Central memory CD8-positive, alpha-beta T cell (primary cell): ENCODE results near the gene LMO2.
"Not testable (repeated sequence)": the region's sequence is repeated elsewhere in the genome, so short reads cannot be mapped to it uniquely, and the experiment has no call there.

Experiments
- ATAC-seq: fragments of 150-1000 bp; cut with Tn5 transposase; replicated peaks from 2 replicates; pipeline ENCODE4 v1.10.0; 2022; ENCODE audit warnings: mild to moderate bottlenecking, moderate FRiP score, moderate number of reproducible peaks; ENCODE audit not compliant: poor library complexity, severe bottlenecking; ENCODE audit errors: extremely low read depth
- DNase-seq, 2 donors: peaks; one replicate each; pipeline ENCODE4 v3.0.0; 2021; ENCODE audit warnings: low spot score in 2 of 2
- H3K27ac Mint-ChIP-seq: one replicate; pipeline ENCODE4 v1.8.0; 2022; ENCODE audit warnings: low read depth, mild to moderate bottlenecking, moderate library complexity, mixed read lengths
- H3K27me3 Mint-ChIP-seq: one replicate; pipeline ENCODE4 v1.8.0; 2022; ENCODE audit warnings: mixed read lengths
- H3K36me3 Mint-ChIP-seq: one replicate; pipeline ENCODE4 v1.8.0; 2022; ENCODE audit warnings: mild to moderate bottlenecking, moderate library complexity, mixed read lengths; ENCODE audit not compliant: insufficient read depth
- H3K4me1 Mint-ChIP-seq: one replicate; pipeline ENCODE4 v1.8.0; 2022; ENCODE audit warnings: mixed read lengths
- H3K4me3 Mint-ChIP-seq: one replicate; pipeline ENCODE4 v1.8.0; 2022; ENCODE audit warnings: mild to moderate bottlenecking, moderate library complexity, mixed read lengths
- H3K9me3 Mint-ChIP-seq: one replicate; pipeline ENCODE4 v1.8.0; 2022; ENCODE audit warnings: mixed read lengths

The LMO2 gene

GRCh38 chr11:33926671-33927552 lies 35.0 kb upstream of the LMO2 start:
- Mint-ChIP-seq H3K9me3 (peaks cover 3% of the 10 kb centered on the region), H3K27ac (no peak overlapping the region), H3K27me3 (peaks cover 37% of the 10 kb centered on the region), H3K4me3 (no peak overlapping the region), H3K36me3 (peaks cover 3% of the 10 kb centered on the region), H3K4me1 (no peaks in the 10 kb centered on the region)
- DNase-seq (no peak), ATAC-seq (no peak)

- Mint-ChIP-seq H3K4me1 (no peaks in the 10 kb centered on the region), H3K9me3 (no peaks in the 10 kb centered on the region), H3K36me3 (peaks cover 3% of the 10 kb centered on the region), H3K27me3 (peaks cover 61% of the 10 kb centered on the region), H3K27ac (no peak overlapping the region), H3K4me3 (no peak overlapping the region)
- DNase-seq = no peak
- ATAC-seq = no peak
These were observed 32.5 kb upstream of the LMO2 start for GRCh38 chr11:33924341-33924740.

GRCh38 chr11:33923626-33924025 lies 31.8 kb upstream of the LMO2 start:
- Mint-ChIP-seq H3K4me1 (no peaks in the 10 kb centered on the region), H3K27me3 (peaks cover 57% of the 10 kb centered on the region), H3K27ac (no peak overlapping the region), H3K36me3 (peaks cover 3% of the 10 kb centered on the region), H3K9me3 (no peaks in the 10 kb centered on the region), H3K4me3 (no peak overlapping the region)
- no peak for DNase-seq
- ATAC-seq = no peak

- no peak for DNase-seq
- H3K27ac Mint-ChIP-seq = no peak overlapping the region
- H3K9me3 Mint-ChIP-seq = no peaks in the 10 kb centered on the region
- peaks cover 3% of the 10 kb centered on the region for H3K36me3 Mint-ChIP-seq
- H3K4me1 Mint-ChIP-seq = no peaks in the 10 kb centered on the region
- ATAC-seq = no peak
- no peak overlapping the region for H3K4me3 Mint-ChIP-seq
- peaks cover 71% of the 10 kb centered on the region for H3K27me3 Mint-ChIP-seq
These were observed 29.1 kb upstream of the LMO2 start for GRCh38 chr11:33920838-33921613.

- DNase-seq (no peak), ATAC-seq (no peak)
- Mint-ChIP-seq H3K9me3 (no peaks in the 10 kb centered on the region), H3K27ac (no peak overlapping the region), H3K4me3 (no peak overlapping the region), H3K4me1 (no peaks in the 10 kb centered on the region), H3K36me3 (peaks cover under 1% of the 10 kb centered on the region), H3K27me3 (peaks cover 65% of the 10 kb centered on the region)
These were observed 27.8 kb upstream of the LMO2 start for GRCh38 chr11:33919645-33920044.

GRCh38 chr11:33917402-33917801 lies 25.5 kb upstream of the LMO2 start:
- not testable (repeated sequence) for H3K4me3 Mint-ChIP-seq, DNase-seq, H3K27ac Mint-ChIP-seq, ATAC-seq, H3K9me3 Mint-ChIP-seq, H3K36me3 Mint-ChIP-seq, H3K4me1 Mint-ChIP-seq
- peaks cover 70% of the 10 kb centered on the region for H3K27me3 Mint-ChIP-seq

GRCh38 chr11:33916736-33917135 lies 24.9 kb upstream of the LMO2 start:
- Mint-ChIP-seq H3K4me1 (no peaks in the 10 kb centered on the region), H3K9me3 (peaks cover 5% of the 10 kb centered on the region), H3K36me3 (peaks cover 2% of the 10 kb centered on the region), H3K27me3 (peaks cover 72% of the 10 kb centered on the region), H3K27ac (no peak overlapping the region), H3K4me3 (no peak overlapping the region)
- no peak for DNase-seq
- no peak for ATAC-seq

GRCh38 chr11:33915526-33915925 lies 23.6 kb upstream of the LMO2 start:
- Mint-ChIP-seq H3K9me3 (peaks cover 5% of the 10 kb centered on the region), H3K27me3 (peaks cover 71% of the 10 kb centered on the region), H3K4me3 (no peak overlapping the region), H3K4me1 (no peaks in the 10 kb centered on the region), H3K27ac (no peak overlapping the region), H3K36me3 (peaks cover 2% of the 10 kb centered on the region)
- ATAC-seq (no peak), DNase-seq (no peak)

GRCh38 chr11:33913991-33914390 lies 22.1 kb upstream of the LMO2 start:
- Mint-ChIP-seq H3K9me3 (peaks cover 5% of the 10 kb centered on the region), H3K4me3 (no peak overlapping the region), H3K36me3 (peaks cover 2% of the 10 kb centered on the region), H3K27me3 (peaks cover 73% of the 10 kb centered on the region), H3K4me1 (no peaks in the 10 kb centered on the region), H3K27ac (no peak overlapping the region)
- DNase-seq (no peak), ATAC-seq (no peak)

GRCh38 chr11:33912405-33913361 lies 20.8 kb upstream of the LMO2 start:
- H3K27ac Mint-ChIP-seq = no peak overlapping the region
- H3K4me1 Mint-ChIP-seq = peaks cover under 1% of the 10 kb centered on the region
- H3K9me3 Mint-ChIP-seq = peaks cover 5% of the 10 kb centered on the region
- no peak for DNase-seq
- H3K36me3 Mint-ChIP-seq = peaks cover 2% of the 10 kb centered on the region
- ATAC-seq = no peak
- H3K27me3 Mint-ChIP-seq = peaks cover 71% of the 10 kb centered on the region
- no peak overlapping the region for H3K4me3 Mint-ChIP-seq

GRCh38 chr11:33910958-33911339 lies 19.1 kb upstream of the LMO2 start:
- Mint-ChIP-seq H3K27me3 (peaks cover 65% of the 10 kb centered on the region), H3K4me1 (peaks cover 8% of the 10 kb centered on the region), H3K9me3 (peaks cover 5% of the 10 kb centered on the region), H3K36me3 (peaks cover 2% of the 10 kb centered on the region), H3K4me3 (no peak overlapping the region), H3K27ac (no peak overlapping the region)
- DNase-seq (no peak), ATAC-seq (no peak)

- peaks cover 5% of the 10 kb centered on the region for H3K9me3 Mint-ChIP-seq
- no peak for DNase-seq
- H3K4me1 Mint-ChIP-seq = peaks cover 8% of the 10 kb centered on the region
- no peak overlapping the region for H3K4me3 Mint-ChIP-seq
- no peak overlapping the region for H3K27ac Mint-ChIP-seq
- H3K27me3 Mint-ChIP-seq = peaks cover 60% of the 10 kb centered on the region
- peaks cover 2% of the 10 kb centered on the region for H3K36me3 Mint-ChIP-seq
- no peak for ATAC-seq
These were observed 18.6 kb upstream of the LMO2 start for GRCh38 chr11:33910296-33910957.
